HG02759 (cell line): ENCODE results near the gene HOGA1.
A peak's percentile ranks its signal among the peaks of the same experiment; 100 is the strongest.

ENCODE experiments used
- ATAC-seq: cut with Tn5 transposase; IDR thresholded peaks from one replicate; pipeline ENCODE4 v1.9.1; 2021; ENCODE audit warnings: mild to moderate bottlenecking, moderate library complexity; ENCODE audit not compliant: unreplicated experiment

HOGA1 gene

GRCh38 chr10:97584060-97584797, at the start of gene HOGA1:
HOGA1 (plus strand) TSS chr10:97584389; CDS start chr10:97584704, 315 bp downstream.
- peak; percentile 70 for ATAC-seq

- no peak for ATAC-seq
These were observed 49.3 kb upstream of the HOGA1 start for GRCh38 chr10:97534746-97535367.

GRCh38 chr10:97537186-97537869, 46.9 kb upstream of the HOGA1 start:
- no peak for ATAC-seq

DNA sequence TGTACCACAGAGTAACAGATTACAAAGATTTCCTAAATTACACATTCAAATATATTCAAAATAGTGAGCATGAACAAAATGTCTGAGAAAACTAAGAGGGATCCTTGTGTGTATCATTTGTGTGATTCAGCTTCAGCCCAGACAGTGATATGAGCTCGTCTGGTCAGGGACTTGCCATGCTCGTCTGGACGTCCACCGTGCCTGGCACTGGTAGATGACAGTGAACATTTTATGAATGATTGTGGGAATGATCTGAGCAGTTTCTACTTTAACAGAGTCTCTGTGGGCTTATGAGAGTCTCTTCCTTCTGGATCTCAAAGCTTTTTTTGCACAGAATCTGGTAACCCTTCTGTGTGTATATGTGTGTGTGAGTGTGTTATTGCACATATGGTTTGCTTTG, 45.8 kb upstream of the HOGA1 start:
- no peak for ATAC-seq

GRCh38 chr10:97538839-97539238, 45.4 kb upstream of the HOGA1 start:
- ATAC-seq, result no peak

DNA sequence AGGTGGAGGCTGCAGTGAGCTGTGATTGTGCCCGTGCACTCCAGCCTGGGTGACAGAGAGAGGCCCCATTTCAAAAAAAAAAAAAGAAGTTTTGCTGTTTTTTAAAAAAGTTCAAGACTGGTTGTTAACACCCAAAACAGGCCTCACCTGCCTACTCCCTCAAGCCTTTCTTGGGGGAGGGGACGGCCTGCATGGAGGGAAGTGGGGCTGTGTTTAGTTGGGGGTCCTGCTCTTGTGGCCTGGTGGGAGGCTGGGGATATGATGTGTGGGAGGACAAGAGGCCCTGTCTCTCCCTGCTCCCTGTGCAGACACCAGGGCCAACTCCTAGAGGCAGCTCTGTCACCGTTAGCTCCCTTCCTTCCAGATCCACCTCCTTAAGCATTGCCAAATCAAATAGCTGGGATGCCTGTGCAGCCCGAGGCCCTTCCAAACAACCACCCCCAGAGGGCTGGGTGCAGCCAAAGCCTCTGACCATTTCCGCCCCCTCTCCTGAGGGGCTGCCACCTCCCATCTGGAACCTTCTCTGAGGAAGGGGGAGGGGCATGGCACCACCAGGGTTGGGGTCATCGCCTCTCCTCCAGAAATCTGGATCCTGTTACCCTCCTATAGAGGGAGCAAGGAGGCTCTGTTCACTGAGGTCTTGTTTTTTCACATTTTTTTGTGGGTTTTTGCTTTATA, 44.5 kb upstream of the HOGA1 start:
- ATAC-seq, result no peak

GRCh38 chr10:97540669-97541500, 43.3 kb upstream of the HOGA1 start:
- ATAC-seq, result no peak

DNA sequence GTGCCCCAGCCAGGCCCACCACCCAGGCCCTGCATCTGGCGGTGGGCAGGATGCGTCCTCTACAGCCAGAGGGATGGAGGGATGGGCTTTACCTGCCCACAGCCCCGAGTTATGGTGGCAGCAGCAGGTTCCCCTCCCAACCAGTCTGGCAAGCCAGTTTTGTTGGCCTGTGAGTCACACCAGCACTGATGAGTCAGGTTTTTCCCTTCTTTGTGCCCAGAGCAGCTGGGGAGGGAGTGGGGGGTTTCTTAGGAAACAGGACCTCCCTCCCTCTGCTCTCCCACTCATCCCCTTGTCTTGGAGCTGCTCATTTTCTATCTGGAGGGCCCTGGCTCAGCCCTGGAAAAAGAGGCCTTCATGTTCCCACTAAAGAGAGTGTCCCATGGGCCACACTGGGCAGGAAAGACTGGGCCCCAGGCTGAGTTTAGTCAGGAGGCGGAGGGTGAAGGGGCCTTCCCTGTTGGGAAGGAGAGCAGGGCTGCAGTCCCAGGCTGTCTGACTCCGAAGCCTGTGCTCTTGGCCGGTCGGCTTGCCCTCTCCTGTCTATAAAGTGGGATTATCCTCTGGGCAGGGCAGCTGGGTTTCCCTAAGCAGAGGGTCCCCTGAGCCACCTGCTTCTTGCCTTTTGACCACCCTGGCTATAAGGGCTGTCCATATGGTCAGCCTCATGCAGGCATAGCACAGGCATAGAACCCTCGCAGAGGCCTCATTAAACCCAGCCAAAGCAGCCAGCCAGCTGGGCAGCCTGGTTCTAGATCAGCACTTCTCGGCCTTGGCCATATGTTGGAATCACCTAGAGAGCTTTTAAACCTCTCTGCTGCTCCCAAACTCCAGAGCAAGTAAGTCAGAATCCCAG, 41.8 kb upstream of the HOGA1 start:
- ATAC-seq, result no peak

DNA sequence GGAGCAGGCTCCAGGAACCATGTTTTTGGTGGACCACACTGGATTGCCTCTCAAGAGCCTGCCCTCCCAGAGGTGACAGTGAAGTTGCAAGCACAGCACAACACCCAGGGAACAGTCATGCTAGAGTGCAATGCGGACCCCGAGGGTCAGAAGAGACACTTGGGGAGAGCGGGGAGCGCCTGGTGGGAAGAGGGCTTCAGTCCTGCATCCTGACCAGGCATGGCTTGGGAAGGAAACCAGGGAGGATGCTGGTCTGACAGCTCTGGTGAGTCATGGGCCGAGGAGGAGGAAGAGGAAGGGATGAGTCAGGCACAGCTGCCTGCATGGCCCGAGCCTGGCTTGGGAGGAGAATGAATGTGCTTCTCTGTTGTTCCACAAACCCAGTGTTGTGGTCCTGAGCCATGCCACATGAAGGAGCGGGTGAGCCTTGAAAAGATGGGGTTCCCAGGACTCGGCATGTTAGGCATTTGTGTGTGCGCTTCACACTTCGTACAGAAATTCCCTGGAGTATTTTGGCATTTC, 41.1 kb upstream of the HOGA1 start:
- ATAC-seq, result peak; percentile 48

DNA sequence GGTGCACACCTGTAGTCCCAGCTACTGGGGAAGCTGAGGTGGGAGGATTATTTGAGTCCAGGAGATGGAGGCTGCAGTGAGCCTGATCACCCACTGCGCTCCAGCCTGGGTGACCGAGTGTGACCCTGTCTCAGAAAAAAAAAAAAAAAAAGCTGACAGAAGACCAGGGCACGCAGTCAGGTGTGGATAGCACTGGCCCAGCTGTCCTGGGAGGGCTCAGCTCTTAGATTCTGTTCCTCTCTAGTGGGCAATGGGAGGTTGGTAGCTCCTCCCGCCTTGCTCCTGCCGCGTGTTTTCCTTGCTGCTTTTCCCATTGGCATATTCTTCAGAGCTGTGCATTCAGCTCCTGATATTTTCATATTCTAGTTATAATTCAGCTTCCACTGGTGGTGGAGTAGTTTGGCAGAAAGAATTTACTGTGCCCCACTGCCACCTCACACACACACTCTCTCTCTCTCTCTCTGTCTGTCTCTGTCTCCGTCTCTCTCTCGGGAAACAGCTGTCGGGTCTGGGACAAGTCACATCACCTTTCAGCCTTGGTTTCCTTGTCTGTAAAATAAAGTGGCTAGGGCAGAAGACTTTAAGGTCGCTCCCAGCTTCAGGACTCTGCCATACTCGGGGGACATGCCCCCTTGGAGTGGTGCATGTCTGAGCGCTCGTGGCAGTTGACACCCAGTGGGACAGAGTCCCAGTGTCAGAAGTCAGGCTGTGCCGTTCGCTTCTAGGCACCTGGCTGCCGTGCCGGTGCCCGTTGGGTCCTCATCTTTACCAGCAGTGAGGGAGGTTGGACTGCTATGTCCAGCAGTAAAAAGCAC, 37.5 kb upstream of the HOGA1 start:
- no peak for ATAC-seq

- no peak for ATAC-seq
These were observed 37.0 kb upstream of the HOGA1 start for GRCh38 chr10:97547271-97547600.

GRCh38 chr10:97547962-97548361, 36.2 kb upstream of the HOGA1 start:
- no peak for ATAC-seq

- no peak for ATAC-seq
These were observed 35.2 kb upstream of the HOGA1 start for GRCh38 chr10:97548828-97549455.

GRCh38 chr10:97549587-97550322, 34.4 kb upstream of the HOGA1 start:
- ATAC-seq, result no peak

DNA sequence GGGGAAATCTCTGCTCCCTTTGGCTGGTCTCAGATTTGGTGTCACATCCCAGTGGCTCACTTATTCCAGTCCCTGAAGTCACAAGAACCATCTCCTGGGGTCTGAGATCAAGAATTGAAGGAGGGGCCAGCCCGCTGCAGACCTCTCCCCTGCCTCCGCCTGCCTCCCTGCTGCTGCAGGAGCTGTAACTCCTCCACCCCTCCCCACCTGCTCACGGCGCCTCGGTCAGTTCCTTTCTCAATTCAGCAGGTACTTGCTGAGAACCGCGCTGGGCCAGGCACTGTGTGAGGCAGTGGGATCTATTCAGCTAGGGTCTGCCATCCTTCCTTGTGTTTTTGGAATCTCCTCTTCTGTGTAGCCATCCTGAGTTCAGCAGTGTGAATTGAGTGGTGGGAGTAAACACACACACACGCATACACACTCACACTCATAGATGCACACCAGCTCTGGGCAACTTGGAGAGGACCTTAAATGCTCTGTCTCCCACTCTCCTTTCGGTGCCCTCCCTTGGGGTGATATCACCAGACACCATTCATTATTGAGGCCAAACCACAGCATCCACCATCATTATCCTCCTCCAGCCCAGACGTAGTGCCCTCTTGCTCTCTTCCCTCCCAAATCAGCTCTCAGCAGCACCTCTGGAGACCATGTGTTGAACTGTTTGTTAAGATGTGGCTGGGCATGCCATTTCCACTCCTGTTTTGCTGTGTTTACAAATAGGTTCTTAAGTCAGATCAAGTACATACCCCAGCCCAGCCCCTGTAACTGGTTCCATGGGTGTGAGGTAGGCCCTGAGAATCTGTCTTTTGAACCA, 33.6 kb upstream of the HOGA1 start:
- ATAC-seq, result no peak

DNA sequence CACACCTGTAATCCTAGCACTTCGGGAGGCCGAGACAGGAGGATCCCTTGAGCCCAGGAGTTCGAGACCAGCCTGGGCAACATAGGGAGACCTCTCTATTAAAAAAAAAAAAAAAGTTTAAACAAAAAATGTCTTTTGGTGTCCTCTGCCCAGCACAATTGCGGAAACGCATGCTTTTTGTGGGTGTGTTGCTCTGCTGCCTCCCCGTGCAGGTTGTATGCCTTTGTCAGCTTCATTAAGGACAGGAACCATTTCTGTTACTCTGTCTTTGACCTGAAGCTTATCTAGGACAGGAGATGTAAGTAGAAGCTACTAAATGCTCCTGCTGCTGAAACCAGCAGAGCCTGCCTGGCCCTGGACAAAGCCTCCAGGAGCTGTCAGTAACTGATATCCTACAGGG, 32.9 kb upstream of the HOGA1 start:
- no peak for ATAC-seq

- peak; percentile 85 for ATAC-seq
These were observed 30.6 kb upstream of the HOGA1 start for GRCh38 chr10:97553575-97554031.
